ENCODE data around the gene HDAC10. TPM values are rescaled to one million over a fixed set of nuclear protein-coding genes. Genes with fewer than 3 reads are reported as not detected.
A peak's percentile ranks its signal among the peaks of the same experiment; 100 is the strongest.

Gene HDAC10
- total RNA-seq, 1 donor from 2014 or later, result 47.9 TPM

DNA sequence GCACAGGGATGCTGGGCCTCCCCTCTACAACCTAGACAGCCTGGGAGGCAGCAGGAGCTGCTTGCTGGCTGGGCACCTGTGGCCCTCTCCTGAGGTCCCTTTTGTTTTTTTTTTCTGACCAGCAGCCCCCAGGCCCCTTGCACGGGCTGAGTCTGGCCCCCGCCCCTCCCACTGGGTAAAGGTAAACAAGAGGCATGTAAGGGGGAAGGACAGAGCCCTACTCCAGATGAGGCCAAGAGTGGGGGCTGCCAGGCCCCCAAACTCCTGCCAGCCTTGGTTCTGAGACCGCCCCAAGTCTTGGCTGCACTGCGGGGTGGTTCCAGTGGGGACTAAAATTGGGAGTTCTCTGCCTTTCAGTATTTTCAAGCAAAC lies 47.2 kb upstream of the HDAC10 start:
- Histone ChIP-seq H3K9me3 (no peaks in the 10 kb centered on the region), H3K27me3 (ENCODE audit: low read depth) (no peaks in the 10 kb centered on the region), H3K27ac (peak overlapping the region; percentile 93), H3K4me3 (no peak overlapping the region), H3K36me3 (peaks cover 2% of the 10 kb centered on the region), H3K4me1 (peaks cover 97% of the 10 kb centered on the region)
- intact Hi-C loops (cut with DNase I), result no loop called here
- ATAC-seq (no peak), DNase-seq (no peak)
- TF ChIP-seq, protein P1, sequence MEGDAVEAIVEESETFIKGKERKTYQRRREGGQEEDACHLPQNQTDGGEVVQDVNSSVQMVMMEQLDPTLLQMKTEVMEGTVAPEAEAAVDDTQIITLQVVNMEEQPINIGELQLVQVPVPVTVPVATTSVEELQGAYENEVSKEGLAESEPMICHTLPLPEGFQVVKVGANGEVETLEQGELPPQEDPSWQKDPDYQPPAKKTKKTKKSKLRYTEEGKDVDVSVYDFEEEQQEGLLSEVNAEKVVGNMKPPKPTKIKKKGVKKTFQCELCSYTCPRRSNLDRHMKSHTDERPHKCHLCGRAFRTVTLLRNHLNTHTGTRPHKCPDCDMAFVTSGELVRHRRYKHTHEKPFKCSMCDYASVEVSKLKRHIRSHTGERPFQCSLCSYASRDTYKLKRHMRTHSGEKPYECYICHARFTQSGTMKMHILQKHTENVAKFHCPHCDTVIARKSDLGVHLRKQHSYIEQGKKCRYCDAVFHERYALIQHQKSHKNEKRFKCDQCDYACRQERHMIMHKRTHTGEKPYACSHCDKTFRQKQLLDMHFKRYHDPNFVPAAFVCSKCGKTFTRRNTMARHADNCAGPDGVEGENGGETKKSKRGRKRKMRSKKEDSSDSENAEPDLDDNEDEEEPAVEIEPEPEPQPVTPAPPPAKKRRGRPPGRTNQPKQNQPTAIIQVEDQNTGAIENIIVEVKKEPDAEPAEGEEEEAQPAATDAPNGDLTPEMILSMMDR (IDR thresholded peaks at IDR 0.05), result no peak

DNA sequence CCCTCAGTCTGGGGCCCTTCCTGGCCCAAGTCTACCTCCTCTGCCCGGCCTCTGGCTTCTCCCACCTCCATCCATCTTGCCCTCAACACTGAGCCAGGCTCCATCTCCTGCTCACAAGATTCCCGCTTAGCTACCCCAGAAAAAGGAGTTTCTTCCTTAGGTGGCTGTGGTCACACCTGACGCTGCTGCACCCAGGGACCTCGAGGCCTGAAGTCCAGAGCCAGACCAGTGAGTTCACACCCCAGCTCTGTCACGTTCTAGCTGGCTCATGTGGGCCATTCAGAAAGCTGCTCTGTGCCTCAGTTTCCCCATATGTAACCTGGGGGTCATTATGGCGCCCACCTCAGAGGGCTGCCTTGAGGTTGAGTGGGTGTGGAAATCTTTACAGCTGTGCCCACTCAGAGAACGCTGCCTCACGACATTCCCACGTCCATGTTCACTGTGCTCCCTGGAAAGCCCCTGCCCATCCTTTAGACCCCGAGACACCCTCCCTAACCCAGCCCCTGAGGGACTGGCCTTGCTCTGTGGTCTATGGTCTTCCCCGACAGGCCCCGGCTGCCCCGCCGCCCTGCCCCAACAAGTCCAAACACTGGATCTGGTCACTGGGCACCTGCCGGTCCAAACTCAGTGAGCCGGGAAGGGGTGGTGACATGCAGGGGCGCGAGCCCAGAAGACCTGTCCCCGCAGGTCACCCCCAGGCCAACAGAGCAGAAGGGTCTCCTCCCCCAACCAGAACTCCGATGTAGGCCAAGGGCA lies 46.6 kb upstream of the HDAC10 start:
- Histone ChIP-seq H3K27ac (peak overlapping the region; percentile 62), H3K4me3 (no peak overlapping the region), H3K36me3 (no peaks in the 10 kb centered on the region), H3K4me1 (peaks cover 97% of the 10 kb centered on the region), H3K27me3 (ENCODE audit: low read depth) (no peaks in the 10 kb centered on the region), H3K9me3 (no peaks in the 10 kb centered on the region)
- intact Hi-C loops (cut with DNase I), result no loop called here
- no peak for ATAC-seq
- TF ChIP-seq, protein P1 (IDR thresholded peaks at IDR 0.05), result no peak
- DNase-seq, result no peak

DNA sequence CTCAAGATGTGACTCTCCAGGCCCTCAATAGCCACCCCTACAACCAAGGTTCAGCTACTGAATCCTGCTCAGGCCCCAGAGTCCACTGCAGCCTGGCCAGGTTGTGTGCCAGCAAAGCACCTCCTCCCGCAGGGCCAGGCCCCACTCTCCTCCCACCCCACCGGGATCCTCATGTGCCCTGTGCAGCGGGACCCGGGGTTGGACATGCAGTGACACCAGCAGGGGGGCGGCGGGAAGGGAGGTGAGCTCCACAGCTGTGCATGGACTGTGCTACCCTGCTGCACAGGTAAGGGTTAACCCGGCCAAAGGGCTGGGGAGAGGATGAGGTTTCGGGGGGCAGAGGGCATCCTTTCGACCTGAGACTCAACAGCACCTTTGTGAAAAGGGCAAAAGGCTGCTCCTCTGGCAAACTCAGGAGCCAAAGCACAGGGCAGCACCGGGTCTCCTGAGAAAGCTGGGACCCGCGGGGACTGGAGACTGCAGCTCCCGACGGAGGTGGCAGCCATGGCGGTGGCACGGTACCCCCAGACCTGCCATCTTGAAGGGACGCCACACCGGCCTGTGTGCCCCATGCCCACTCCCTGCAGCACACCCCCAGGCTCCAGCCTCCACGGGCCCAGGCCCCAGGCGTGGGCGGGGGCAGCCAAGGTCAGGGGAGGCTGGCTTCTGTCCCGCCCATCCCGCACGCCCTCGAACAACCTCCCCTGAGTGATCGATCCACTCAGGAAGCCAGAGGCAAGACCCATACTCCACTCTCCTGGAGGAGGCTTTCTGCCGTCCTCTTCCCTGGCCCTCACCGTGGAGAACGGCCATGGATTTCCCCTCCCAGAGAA lies 45.8 kb upstream of the HDAC10 start:
- ATAC-seq (no peak), DNase-seq (no peak)
- Histone ChIP-seq H3K27ac (peak overlapping the region; percentile 62), H3K4me3 (no peak overlapping the region), H3K9me3 (no peaks in the 10 kb centered on the region), H3K36me3 (no peaks in the 10 kb centered on the region), H3K27me3 (ENCODE audit: low read depth) (no peaks in the 10 kb centered on the region), H3K4me1 (peaks cover 97% of the 10 kb centered on the region)
- TF ChIP-seq, protein P1 (IDR thresholded peaks at IDR 0.05), result no peak
- intact Hi-C loops (cut with DNase I), result no loop called here

DNA sequence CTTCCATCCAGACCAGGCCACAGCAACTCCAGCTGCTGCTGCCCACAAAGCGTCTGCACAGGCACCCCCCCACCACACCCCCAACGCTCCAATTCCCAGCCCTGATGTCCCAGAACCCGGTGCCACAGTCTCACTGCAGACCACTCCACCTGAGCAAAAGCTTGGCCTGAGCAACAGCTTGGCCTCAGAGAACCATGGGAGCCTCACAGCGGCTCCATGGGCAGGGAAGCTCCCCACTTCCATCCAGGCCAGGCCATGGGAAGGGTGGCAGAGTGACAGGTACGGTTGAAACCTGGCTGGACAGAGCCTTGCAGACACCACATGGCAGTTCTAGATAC lies 43.2 kb upstream of the HDAC10 start:
- peaks cover 84% of the 10 kb centered on the region for H3K4me1 ChIP-seq
- H3K27ac ChIP-seq, result peak overlapping the region; percentile 92
- peak overlapping the region; percentile 46 for H3K4me3 ChIP-seq
- H3K36me3 ChIP-seq, result peaks cover 23% of the 10 kb centered on the region
- TF ChIP-seq, protein P1 (IDR thresholded peaks at IDR 0.05), result no peak
- H3K27me3 ChIP-seq (ENCODE audit: low read depth), result no peaks in the 10 kb centered on the region
- intact Hi-C loops (cut with DNase I), result no loop called here
- no peaks in the 10 kb centered on the region for H3K9me3 ChIP-seq
- ATAC-seq, result no peak
- DNase-seq, result no peak

DNA sequence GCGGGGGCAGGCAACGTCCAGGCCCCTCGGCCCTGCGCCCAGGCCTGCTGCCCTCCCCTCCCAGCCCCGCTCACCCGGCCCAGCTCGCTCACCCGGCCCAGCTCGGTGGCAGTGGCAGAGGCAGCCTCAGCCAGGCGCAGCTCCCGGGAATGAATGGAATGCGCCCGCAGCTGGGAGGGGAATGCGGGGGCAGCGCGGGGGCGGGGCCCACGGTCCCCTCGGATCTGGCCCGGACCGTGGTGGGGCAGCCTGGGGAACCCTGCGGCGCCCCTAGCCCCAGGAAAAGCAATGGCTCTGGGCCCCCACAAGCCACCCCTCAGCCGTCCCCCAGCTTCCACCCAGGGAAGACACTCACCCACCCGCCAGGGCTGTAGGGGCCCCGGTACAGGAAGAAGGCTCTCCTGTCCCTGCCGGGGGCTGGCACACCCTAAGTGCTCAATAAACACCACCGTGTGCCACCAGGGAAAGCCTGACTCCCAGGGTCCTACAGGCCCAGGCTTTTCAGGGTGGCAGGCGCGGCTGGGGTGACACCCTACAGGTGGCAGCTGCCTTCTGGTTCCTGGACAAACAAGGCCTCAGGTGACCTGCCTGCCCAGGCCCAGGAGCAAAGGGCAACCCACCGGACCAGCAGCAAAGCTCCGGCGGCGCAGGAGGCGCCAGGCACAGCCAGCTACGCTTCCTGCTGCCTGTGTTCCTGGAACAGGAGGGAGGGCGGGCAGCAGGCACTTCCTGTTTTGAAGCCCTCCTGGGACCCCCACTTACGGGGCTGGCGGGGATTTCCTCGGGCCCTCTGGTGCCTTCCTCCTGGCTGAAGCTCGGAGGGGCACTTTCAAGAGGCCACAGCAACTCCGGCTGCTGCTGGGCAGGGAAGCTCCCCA lies 42.6 kb upstream of the HDAC10 start:
- peak; percentile 88 for DNase-seq
- H3K27ac ChIP-seq, result peak overlapping the region; percentile 92
- H3K4me1 ChIP-seq, result peaks cover 78% of the 10 kb centered on the region
- TF ChIP-seq, protein P1 (IDR thresholded peaks at IDR 0.05), result no peak
- no peaks in the 10 kb centered on the region for H3K27me3 ChIP-seq (ENCODE audit: low read depth)
- peak overlapping the region; percentile 46 for H3K4me3 ChIP-seq
- H3K9me3 ChIP-seq, result no peaks in the 10 kb centered on the region
- peak; percentile 89 to 91 for ATAC-seq
- intact Hi-C loops (cut with DNase I), result no loop called here
- H3K36me3 ChIP-seq, result peaks cover 29% of the 10 kb centered on the region

Data from lower lobe of right lung (tissue), 2 donors.